Epidermal melanocyte (primary cell): ENCODE measurements around the gene HSPBP1.
A peak's percentile ranks its signal among the peaks of the same experiment; 100 is the strongest.

Source experiments
- DNase-seq: peaks from one replicate; pipeline ENCODE4 v3.0.0; 2011; ENCODE audit warnings: low spot score; ENCODE audit not compliant: insufficient read length

The HSPBP1 gene

DNA sequence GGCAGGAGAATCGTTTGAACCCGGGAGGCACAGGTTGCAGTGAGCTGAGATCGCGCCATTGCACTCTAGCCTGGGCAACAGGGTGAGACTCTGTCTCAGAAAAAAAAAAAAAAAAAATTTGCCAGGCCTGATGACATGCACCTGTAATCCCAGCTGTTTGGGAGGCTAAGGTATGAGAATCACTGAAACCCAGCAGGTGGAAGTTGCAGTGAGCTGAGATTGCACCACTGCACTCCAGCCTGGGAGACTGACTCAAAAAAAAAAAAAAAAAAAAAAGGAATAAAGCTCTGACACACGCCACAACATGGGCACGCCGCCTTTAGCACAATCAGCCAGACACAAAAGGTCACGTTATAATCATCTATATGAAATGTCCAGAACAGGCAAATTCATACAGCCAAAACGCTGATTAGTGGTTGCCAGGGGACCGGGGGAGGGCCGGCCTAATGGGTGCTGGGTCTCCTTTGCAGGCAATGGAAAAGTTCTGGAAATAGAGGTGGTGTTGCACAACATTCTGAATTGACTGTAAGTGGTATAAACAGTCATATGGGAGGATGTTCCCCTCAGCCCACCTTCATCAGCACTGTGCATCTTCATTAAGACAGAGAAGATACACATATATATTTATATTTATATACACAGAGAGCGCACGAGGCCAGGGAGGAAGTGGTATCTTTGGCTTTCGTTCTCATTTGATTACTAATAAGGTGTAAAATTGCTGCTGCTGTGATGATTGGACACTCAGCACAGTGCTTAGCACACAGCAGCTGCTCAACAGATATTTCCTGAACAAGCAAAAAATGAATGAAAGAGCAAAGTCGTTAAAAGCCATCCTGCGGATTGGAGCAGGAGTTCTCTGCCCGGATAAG is 3.8 kb downstream of the HSPBP1 start:
- no peak for DNase-seq

DNA sequence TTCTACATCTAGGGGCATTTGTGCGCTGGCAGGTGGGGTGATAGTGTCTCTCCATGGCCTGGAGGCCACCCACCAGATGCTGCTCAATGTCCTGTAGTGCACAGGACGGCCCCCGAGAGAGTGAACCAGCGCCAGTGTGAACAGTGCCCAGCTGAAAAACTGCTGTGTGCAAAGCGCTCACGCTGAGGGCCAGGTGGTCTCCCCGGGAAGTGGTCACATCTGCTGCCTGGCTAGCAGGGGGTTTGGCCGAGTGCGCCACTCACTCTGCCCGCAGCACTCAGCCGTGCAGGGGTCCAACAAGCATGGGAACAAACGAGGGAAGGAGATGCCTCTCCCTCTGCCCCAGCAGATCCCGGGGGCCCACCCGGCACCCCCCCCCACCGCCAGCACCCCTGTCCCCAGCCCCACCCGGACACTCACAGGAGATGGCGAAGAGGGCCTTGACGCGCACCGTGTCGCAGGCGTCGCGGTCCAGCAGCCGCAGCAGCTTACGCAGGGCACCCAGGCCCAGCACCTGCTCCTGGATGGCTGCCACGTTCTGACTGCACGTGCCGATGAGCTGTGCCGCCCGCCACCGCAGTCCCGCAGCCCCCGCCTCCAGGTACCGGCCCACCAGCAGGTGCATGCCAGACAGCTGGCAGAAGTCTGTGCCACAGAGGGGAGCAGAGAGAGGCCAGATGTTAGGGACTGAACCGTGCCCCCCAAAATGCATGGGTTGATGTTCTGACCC is 5.8 kb downstream of the HSPBP1 start:
- no peak for DNase-seq

DNA sequence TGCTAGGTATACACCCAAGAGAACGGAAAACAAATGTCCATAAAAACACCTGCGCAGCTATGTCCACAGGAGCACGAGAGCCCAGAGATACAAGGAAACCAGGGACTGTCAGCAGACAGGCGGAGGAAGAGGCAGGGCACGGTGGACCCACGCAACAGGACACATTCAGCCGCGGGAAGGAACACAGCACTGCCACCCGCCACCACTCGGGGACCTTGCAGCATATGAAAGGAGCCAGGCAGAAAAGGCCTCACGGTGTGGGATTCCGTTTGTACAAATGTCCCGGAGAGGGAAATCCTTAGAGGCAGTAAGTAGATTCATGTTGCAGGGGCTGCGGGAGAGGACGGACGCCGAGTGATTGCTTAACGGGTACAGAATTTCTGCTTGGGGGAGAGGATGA is 7.8 kb downstream of the HSPBP1 start:
- no peak for DNase-seq

DNA sequence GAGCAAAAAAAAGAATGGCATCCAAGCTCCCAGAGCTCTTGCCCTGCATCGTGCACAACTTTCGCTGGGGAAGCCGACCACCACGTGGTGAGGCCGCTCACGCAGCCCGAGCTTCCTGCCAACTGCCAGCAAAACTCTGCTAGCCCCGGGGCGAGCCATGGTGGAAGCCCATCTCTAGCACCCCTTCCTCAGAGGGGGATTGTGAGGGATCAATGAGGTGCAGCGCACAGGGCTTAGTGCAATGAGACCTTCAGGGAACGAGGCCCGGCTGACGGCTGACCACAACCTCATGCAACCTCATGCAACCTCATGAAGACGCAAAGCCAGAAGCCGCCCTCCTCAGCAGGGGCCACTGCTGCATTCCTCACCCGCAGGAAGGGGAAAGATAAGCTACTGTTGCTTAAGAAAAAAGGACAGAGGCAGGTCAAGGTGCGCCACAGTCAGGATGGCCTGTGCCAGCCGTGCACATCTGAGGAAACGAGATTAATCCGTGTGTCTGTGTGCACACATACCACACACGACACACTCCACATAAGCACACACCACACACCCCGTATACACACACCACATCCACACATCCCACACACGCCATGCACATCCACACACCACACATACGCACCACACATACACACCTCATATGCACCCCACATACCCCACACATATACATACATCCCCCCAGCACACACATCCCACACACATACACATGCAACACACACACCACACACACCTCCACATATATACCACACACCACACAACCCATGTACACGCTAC is 9.6 kb downstream of the HSPBP1 start:
- DNase-seq = no peak

DNA sequence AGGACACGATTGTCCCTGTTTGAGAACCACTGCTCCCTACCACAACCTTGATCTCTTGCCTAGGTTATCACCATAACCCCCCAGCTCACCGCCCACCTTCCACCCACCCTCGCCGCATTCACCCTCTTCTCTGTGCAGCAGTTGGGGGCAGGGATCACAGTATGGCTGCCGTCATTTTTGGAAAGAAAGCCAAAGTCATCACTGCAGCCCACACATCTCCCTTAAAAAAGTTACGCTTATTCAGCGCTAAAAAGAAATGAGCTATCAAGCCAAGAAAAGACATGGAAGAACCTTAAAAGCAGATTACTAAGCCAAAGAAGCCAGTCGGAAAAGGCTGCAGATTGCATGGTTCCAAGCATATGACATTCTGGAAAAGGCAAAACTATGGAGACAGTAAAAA is 10.6 kb downstream of the HSPBP1 start:
- no peak for DNase-seq

DNA sequence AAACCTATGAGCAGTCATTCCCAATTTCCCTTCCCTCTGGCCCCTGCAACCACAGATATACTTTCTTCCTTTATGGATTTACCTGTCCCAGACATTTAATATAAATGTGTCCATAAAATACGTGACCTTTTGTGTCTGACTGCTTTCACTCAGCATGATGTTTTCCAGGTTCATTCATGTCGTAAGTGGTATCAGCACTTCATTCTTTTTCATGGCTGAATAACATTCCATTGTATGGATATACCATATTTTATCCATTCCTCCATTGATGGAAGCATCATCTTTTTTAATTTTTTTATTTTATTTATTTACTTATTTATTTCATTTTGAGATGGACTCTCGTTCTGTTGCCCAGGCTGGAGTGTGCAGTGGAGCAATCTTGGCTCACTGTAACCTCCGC is 13.1 kb downstream of the HSPBP1 start:
- DNase-seq = no peak

DNA sequence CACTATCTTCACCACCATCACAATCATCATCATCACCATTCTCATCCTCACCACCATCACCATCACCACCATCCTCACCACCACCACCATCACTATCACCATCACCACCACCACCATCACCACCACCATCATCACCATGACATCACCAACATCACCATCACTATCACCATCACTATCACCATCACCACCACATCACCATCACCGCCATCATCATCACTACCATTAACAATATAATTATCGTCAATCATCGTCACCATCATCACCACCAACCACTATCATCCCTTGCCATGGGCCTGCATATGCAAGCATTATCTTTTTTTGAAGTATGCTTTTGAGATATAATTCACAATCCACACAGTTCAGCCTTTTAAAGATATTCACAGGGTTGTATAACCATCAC is 13.5 kb downstream of the HSPBP1 start:
- no peak for DNase-seq

DNA sequence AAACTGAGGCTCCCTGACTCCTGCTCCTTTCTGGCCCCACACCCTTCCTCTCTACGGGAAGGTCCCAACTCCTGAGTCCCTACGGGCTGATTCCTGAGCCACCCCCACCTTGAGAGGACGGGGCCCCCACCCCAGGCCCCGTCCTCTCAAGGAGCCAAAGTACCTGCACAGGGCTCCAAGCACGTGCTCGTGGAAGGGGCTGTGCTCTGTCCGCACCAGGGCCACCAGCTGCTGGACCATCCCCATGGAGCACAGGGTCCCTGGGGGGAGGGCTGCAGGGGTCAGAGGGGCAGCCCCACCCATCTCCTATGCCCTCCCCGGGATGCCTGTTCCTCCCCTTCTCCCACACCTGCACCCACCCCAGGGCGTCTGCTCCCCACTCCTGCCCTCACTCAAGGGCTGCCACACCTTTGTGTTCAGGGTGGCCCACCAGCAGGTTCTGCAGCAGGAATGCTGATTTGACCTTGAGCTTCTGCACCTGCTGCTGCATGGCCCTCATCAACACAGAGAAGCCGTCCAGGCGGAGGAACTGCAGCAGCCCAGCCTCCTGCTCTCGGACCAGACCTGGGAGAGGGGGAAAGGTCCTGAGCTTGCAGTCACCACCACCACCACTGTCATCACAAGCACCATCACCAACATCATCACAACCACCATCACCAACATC is 14.1 kb downstream of the HSPBP1 start:
- DNase-seq = no peak

DNA sequence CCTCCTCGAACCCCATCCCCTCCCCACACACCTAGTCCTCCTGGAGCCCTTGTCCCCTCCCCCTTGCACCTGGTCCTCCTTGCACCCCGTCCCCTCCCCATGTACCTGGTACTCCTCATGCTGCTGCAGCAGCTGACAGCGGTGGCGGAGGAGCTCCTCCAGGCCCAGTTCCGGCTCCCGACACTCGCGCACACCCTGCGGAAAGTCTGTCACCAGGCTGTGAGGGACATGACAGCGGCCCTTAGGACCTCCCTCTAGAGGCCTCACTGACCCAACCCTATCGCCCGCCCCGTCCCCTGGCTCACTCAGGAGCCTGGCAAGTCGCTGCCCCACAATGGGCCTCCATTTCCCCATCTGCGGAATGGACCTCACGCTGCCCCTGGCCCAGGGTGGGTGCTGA is 14.7 kb downstream of the HSPBP1 start:
- no peak for DNase-seq

DNA sequence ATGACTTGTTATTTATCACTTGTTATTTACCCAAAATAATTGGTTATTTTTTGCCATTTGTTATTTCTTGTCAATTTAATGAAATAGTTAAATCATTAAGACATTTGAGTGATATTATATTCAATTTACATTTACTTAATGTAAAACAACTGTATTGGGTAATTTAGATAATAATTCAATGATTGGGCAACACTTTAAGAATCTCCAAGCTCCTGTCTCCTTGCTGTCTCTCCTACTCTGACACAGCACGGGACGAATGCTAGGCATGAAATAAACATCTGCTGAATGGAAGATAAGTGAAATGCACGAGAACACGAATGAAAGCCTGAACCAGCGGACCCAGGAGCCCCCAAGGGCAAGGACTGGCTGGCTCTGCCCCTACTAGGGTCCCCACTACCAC is 15.4 kb downstream of the HSPBP1 start:
- DNase-seq = no peak

DNA sequence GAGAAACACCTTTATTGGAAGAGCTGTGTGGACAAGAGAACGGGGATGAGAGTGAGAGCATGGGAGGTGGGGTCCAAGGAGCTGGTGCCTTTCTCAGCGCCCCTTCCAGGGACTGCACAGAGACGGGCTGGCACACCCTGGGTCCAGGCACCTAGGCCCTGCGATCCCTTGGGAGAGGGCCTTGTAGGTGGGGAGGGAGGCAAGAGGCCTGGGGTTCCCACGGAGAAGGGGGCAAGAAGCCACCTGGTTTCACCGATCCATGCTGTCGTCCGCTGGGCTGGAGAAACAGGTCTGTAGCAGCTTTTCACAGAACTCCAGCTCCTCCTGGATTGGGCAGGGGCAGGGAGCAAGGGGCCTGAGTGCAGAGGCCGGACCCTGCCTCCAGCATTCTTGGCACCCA is 17.6 kb downstream of the HSPBP1 start:
- no peak for DNase-seq

DNA sequence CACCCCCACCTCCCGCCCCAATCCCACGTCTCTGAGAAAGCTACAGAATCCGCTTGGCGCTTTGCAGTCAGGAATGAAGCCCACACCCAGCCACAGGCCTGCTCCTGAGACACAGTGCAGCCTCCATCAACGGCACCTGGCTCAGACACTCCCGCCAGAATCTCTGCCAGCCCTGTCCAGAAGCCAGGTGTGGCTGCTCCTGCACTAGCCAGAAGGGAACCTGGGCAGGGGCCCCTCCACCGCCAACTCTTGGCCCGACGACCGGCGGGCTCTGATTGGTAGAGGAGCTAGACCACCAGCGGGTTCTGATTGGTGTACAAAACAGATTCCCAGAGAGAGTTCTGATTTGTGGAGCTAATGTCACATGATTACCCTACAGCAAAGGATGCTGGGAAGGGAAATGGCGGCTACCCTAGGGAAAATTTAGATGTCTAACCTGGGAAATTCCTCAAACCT is 18.2 kb downstream of the HSPBP1 start:
- DNase-seq = no peak

DNA sequence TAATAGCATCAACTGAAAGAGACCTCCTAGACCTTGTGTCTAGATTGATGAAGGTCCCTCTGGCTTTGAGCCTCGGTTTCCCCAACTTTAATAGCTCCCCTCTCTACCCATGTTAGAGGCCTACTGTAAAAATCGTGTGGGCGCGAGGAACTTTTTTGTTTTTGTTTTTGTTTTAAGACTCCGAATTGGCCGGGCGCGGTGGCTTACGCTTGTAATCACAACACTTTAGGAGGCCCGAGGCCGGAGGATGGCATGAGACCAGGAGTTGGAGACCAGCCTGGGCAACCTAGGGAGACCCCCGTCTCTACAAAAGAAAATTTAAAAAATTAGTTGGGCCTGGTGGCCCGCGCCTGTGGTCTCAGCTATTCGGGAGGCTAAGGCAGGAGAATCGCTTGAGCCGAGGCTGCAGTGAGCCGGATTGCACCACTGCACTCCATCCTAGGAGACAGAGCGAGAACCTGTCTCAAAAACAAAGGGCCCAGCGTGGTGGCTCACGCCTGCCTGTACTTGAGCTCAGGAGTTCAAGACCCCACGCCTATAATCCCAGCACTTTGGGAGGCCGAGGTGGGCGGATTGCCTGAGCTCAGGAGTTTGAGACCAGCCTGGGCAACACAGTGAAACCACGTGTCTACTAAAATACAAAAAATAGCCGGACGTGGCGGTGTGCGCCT is 20.2 kb downstream of the HSPBP1 start:
- DNase-seq = no peak

DNA sequence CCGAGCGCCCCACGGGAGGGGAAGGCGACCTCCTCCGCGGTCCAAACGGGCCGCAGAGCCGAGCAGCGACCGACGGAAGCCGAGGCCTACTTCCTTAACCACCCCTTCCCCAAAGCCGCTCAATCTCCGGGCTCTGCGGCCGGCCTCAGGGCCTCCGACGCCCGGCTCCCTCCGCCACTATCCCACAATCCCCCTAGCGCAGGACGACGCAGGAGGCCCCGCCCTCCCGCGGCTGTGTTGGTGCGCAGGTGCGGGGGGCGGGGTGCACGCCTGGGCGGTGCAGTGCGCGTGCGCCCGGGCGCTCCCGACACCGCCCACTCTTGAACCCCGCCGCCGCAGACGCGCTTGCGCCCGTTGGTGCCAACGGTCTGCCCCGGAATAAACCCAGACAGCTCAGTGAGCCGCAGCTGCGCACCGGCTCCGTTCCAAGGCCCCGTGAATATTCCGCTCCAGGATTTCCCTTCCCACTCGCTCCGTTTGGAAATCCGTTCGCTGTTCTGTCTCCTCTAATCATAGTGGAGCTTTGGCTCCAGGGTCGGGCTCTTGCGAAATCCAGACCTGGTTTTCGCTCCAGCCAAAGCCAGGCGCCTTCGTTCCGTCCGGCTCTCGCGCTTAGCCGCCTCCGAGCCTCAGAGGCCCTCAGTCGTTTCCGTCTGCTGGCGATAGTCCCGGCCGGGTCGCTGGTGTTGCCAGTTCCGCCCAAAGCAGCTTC is 20.9 kb downstream of the HSPBP1 start, which contains the start of gene PPP6R1:
Gene PPP6R1 (minus strand): TSS at position 190 of the 712 bp plus-strand sequence. CDS start 11,914 bp downstream, outside the sequence.
- DNase-seq = peak; percentile 100

DNA sequence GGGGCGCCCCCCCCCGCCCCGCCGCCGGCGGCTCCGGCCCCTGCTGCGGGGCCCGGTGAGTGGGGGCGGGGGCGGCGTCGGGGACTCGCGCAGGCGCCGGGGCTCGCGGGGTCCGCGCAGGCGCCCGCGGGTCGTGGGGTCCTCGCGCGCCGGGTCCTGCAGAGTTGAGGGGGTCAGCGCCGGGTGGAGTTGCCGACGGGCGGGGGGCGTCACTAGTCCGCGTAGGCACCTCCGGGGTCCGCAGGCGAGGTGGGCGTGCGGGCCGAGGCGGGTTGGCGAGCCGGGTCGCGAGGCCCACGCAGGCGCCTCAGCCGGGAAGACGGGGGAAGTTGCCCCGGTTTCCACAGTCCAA is 21.5 kb downstream of the HSPBP1 start:
- no peak for DNase-seq

DNA sequence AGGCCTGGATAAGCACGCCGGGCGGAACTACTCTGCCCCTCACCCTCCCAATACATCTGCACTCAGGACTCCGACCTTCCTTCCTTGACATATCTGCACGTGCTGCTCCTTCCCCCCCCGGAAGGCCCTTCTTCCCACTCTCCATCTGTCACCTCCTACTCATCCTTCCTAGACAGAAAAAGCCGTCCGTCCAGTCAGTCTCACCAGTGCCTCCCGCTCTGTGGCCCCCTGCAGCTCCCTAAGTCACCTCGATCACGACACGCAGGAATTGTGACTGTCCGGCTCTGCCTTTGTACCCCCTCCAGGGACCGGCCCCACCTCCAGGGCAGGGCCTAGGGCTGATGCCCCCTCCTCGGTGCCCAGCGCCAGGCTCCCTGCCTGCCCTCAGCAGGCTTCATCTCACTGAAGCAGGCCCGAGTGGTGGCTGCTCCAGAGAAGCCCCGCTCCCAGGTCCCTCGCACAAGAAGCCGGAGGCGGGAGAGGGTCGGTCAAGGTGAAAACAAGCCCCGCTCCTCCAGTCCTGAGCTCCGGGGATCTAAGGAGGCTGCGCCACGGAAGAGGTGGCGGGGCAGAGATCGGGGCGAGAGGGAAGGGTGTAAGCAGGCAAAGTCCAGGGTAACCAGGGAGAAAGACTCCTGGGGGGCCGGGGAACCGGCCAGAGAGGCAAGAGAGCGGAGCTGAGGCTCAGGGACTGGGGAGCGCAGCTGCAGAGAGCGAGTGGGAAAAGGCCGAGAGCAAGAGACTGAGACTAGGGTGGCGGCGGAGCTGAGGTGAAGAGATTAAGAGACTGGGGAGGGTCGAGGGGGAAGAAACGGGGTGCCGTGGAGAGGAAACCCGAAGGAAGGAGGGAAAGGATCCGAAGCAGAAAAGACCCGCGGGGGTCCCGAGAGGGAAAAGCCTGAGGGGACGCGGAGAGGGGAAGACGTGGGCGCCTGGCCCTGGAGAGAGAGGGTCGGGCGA is 22.2 kb downstream of the HSPBP1 start:
- no peak for DNase-seq

DNA sequence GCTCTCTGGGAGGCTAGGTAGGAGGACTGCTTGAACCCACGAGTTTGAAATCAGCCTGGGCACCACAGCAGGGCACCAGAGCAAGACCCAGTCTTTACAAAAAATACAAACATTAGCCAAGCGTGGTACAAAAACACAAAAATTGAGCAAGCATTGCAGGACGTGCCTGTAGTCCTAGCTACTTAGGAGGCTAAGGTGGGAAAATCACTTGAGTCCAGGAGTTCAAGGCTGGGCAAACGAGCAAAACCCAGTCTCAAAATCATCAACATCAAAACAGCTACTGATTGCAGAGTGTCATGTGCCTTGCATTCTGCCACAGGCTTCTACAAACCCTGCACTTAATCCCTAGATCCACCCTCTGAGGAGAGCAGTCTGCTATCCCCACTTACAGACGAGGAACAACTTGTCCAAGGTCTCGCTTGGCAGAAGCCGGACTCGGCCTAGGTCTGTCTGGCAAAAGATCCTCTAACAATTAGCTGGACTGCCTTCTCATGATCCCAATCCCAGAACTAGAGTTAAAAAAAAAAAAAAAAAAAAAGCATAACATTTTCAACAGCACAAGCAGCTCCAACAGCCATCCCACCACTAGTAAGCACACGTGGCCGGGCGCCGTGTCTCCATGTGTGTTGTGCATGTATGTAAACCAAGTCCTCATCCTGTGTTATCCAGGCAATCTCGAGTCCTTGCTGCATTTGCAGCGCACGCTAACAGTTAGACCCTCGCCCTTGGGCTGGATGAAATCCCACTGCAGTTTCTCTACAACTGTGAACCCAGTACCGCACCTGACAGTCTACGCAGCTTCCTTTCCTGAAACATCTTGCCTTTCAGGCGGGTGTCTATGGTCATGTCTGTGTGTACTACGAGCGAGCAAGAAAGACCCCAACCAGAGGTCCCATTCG is 23.1 kb downstream of the HSPBP1 start:
- no peak for DNase-seq
